Choroid plexus epithelial cell (primary cell): ENCODE data around the gene MMP24.
"Not testable (repeated sequence)": the region's sequence is repeated elsewhere in the genome, so short reads cannot be mapped to it uniquely, and the experiment has no call there.

Experiments used
- DNase-seq: peaks from one replicate; pipeline ENCODE4 v3.0.0-alpha.2; 2010; ENCODE audit warnings: low read depth
- H3K4me3 ChIP-seq: 2 replicates; pipeline ENCODE4 v1.5.1; 2011; ENCODE audit warnings: low read depth, mild to moderate bottlenecking, control low read depth, low read length, moderate library complexity
- TF ChIP-seq, protein P1 (sequence below): conservative IDR thresholded peaks from 2 replicates; pipeline ENCODE4 v1.5.1; 2011; ENCODE audit warnings: low read depth, mild to moderate bottlenecking, control low read depth, inconsistent platforms, low read length, moderate library complexity

Gene MMP24

DNA sequence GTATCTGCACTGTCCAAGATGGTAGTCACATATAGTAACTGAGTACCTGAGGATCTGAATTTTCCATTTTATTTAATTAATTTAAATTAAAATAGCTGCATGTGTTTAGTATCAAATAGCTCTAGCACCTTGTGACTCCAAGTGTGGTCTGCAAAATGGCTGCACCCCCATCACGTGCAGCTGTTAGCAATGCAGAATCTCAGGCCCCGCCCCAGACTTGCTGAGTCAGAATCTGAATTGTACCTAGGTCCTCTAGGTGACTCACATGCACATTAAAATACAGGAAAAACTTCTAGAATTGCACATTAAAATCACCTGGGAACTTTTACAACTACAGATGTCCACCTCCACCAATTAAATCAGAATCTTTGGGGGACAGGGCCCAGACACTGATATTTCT, 84.9 kb downstream of the MMP24 start:
- DNase-seq, result no peak
- TF ChIP-seq, protein P1, sequence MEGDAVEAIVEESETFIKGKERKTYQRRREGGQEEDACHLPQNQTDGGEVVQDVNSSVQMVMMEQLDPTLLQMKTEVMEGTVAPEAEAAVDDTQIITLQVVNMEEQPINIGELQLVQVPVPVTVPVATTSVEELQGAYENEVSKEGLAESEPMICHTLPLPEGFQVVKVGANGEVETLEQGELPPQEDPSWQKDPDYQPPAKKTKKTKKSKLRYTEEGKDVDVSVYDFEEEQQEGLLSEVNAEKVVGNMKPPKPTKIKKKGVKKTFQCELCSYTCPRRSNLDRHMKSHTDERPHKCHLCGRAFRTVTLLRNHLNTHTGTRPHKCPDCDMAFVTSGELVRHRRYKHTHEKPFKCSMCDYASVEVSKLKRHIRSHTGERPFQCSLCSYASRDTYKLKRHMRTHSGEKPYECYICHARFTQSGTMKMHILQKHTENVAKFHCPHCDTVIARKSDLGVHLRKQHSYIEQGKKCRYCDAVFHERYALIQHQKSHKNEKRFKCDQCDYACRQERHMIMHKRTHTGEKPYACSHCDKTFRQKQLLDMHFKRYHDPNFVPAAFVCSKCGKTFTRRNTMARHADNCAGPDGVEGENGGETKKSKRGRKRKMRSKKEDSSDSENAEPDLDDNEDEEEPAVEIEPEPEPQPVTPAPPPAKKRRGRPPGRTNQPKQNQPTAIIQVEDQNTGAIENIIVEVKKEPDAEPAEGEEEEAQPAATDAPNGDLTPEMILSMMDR, result no peak
- no peak overlapping the region for H3K4me3 ChIP-seq

DNA sequence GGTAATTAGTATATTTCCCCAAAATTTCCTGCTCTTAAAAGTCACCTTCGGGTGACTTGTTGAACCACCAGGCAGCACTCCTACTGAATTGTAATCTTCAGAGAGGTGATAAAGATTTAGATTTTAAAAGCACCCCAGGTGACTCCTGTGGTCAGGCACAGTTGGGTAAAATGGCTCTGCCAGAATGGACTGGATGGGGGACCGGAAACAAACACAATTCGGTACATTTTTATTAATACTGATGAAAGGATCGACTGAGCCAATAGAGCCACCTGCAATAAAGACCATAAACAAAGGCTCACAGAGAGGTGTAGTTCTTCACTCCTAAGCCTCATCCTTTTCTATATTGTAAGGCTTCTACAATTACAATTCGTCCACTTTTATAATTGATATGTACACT, 85.3 kb downstream of the MMP24 start:
- DNase-seq, result no peak
- TF ChIP-seq, protein P1, result no peak
- no peak overlapping the region for H3K4me3 ChIP-seq

DNA sequence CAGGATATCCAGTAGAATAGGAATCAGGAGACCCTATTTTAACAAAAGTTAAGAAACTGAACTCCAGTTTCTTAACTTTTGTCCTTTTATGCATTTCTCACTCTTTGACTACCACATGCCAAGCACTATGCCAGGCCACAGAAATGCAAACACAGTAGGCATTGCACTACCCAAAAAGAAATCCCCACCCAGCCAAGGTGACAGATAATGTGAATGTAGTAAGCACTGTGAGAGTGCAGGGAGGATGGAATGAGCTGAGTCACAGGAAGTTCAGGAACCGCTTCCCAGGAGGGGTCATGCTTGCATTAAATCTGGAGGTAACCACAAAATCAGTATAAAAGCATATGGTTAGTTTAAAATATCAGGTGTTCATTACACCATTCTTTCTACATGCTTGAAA, 85.8 kb downstream of the MMP24 start:
- TF ChIP-seq, protein P1, result no peak
- peak; percentile 89 for DNase-seq

DNA sequence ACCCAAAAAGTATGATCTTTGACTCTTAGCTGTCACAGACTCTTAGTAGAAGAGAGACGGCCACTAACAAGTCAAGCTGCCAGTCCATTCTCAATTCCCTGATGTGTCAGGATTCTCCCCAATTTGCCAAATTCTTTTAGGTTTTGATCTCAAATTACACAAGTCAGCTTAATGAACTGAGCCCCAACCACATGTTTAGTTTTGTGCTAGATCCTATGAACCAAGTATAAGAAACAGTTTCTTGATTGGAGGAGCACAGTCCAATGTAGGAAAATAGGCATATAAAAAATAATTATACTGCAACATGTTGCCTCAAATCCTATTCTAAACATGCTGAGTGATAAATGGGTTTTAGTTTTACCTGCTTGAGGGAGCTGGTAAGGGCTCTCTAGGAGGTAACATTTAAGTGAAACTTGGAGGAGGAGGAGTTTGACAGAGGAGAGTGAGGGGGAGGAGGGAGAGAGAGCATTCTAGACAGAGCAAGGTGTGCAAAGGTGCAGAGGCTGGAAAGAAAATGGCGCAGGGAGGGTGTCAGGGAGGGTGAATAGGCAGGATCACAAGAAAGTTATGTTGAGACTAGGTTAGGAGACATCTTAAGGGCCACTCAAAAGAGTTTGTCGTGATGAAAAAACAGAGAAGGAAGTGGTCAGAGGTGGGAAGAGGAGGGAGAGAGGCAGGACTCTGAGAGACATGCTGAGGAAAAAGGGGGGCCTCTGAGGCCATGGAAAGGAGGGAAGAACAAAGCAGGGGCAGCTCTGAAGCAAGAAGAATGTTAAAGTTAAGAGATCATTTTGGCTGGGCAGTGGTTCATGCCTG, 88.5 kb downstream of the MMP24 start:
- DNase-seq, result no peak
- TF ChIP-seq, protein P1, result no peak
- no peak overlapping the region for H3K4me3 ChIP-seq

More for the DNA sequence above, 85.8 kb downstream of the MMP24 start:
- no peak overlapping the region for H3K4me3 ChIP-seq

DNA sequence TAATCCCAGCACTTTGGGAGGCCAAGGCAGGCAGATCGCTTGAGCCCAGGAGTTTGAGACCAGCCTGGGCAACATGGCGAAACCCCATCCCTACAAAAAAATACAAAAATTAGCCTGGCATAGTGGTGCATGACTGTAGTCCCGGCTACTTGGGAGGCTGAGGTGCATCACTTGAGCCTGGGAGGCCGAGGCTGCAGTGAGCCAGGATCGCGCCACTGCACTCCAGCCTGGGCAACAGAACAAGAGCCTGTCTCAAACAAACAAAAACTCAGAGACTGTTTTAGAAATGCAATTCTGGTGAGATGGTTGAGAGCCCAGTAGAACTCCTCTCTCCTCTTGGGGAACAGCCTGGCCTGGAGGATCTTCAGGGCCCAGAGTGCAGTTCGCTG, 89.1 kb downstream of the MMP24 start:
- H3K4me3 ChIP-seq, DNase-seq: not testable (repeated sequence)

DNA sequence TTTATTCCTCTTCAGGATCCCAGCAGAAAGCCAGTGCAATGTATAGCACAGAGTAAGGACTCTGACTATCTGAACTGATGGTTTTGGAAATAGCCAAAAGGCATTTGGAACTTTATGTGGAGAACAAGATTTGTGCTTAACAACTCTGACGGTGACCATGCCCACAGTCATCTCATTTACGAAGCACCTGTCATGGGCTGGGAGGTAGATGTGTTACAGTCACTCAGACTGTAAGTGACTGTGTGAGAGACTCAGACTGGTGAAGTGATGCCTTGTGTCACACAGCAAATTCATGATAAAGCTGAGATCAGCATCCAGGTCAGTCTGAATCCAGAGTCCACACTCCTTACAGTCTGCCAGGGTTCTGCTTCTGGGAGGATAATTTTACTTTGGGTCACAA, 89.6 kb downstream of the MMP24 start:
- H3K4me3 ChIP-seq, result no peak overlapping the region
- DNase-seq, result no peak
- TF ChIP-seq, protein P1, result no peak

DNA sequence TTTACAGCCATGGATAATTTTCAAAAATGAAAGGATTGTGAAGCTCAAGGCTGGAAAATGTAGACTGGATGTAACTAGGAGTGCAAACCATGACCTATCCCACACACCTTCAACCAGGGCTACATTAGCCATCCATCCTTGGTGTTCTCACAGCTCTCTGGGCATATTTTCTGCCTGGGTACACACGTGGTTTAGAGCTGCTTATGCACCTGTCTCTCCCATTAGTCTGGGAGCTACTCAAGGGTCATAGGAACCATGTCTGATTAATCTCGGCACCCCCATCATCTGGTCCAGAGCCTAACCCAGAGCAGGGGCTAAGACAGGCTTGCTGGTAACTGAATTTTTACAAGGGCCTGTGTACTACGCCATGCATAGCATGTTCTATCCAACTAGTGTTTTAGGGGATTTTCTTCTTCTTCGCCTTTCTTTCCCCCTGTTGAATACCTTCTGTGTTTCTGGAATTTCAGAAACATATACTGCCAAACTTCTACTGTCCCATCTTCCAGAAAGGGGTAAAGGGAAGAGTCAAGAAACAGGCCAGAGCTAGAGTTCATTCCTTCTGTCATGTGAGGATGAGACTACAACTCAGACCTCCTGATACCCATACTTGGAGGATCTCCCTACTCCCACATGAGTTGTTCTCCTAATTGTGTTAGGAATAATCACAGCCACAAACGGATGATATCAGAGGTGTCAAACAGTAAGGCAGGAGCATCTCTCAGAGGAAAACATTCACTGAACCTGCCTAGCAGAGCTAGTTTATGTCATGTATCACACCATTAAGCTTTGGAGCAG, 91.1 kb downstream of the MMP24 start:
- DNase-seq, result no peak
- TF ChIP-seq, protein P1, result no peak
- no peak overlapping the region for H3K4me3 ChIP-seq
